ENCODE results near the gene CDKN1A.

CDKN1A gene

GRCh38 chr6:36655085-36655724 is 23.3 kb upstream of the CDKN1A start:
- peaks cover 13% of the 10 kb centered on the region for H3K4me1 ChIP-seq (ENCODE audit: insufficient read depth, low read length, severe bottlenecking)
- H3K36me3 ChIP-seq (ENCODE audit: insufficient read depth, low read length) = no peaks in the 10 kb centered on the region
- H4K20me1 ChIP-seq (ENCODE audit: insufficient read depth, low read length) = no peaks in the 10 kb centered on the region
- no peaks in the 10 kb centered on the region for H3K9me3 ChIP-seq (ENCODE audit: low read length)
- H2AFZ ChIP-seq (ENCODE audit: low read length) = no peak overlapping the region
- H3K9me2 ChIP-seq (ENCODE audit: low read depth, low read length) = no peaks in the 10 kb centered on the region
- TF ChIP-seq EZH2 (IDR thresholded peaks at IDR 0.05; ENCODE audit: borderline replicate concordance, low read length) = no peak
- TF ChIP-seq, protein P1, sequence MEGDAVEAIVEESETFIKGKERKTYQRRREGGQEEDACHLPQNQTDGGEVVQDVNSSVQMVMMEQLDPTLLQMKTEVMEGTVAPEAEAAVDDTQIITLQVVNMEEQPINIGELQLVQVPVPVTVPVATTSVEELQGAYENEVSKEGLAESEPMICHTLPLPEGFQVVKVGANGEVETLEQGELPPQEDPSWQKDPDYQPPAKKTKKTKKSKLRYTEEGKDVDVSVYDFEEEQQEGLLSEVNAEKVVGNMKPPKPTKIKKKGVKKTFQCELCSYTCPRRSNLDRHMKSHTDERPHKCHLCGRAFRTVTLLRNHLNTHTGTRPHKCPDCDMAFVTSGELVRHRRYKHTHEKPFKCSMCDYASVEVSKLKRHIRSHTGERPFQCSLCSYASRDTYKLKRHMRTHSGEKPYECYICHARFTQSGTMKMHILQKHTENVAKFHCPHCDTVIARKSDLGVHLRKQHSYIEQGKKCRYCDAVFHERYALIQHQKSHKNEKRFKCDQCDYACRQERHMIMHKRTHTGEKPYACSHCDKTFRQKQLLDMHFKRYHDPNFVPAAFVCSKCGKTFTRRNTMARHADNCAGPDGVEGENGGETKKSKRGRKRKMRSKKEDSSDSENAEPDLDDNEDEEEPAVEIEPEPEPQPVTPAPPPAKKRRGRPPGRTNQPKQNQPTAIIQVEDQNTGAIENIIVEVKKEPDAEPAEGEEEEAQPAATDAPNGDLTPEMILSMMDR (IDR thresholded peaks at IDR 0.05; ENCODE audit: low read length) = no peak
- H3K79me2 ChIP-seq (ENCODE audit: insufficient read depth, low read length) = no peaks in the 10 kb centered on the region
- no peaks in the 10 kb centered on the region for H3K27me3 ChIP-seq (ENCODE audit: insufficient read depth, low read length)
- no peak overlapping the region for H3K27ac ChIP-seq (ENCODE audit: low read depth, low read length, poor library complexity, severe bottlenecking)
- no peaks in the 10 kb centered on the region for H3F3A ChIP-seq (ENCODE audit: insufficient read depth, low read length)
- no peak overlapping the region for H3K9ac ChIP-seq (ENCODE audit: low read length)
- no peak overlapping the region for H3K4me2 ChIP-seq (ENCODE audit: low read length)
- H3K4me3 ChIP-seq (ENCODE audit: low read depth, low read length, poor library complexity, severe bottlenecking) = no peak overlapping the region

DNA sequence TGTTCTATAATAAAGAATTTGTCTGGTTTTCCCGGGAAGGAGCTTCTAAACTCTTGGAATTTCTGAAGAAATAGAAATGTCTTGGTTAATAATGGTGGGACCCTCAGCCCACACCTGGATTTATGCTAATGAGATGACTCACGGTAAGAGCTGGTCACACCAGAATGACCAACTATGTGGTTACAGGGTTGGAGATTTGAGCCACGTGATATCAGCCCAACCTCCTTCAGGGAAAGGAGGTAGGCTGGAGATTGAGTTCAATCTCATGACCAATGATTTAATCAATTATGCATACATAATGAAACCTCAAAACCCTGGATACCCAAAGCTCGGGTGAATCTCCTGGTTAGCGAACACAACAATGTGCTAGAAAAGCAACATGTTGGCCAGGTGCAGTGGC is 22.1 kb upstream of the CDKN1A start:
- Histone ChIP-seq H2AFZ (ENCODE audit: low read length) (no peak overlapping the region), H3K9ac (ENCODE audit: low read length) (no peak overlapping the region), H3K9me2 (ENCODE audit: low read depth, low read length) (no peaks in the 10 kb centered on the region), H3K4me3 (ENCODE audit: low read depth, low read length, poor library complexity, severe bottlenecking) (no peak overlapping the region), H3K79me2 (ENCODE audit: insufficient read depth, low read length) (no peaks in the 10 kb centered on the region), H3K27me3 (ENCODE audit: insufficient read depth, low read length) (no peaks in the 10 kb centered on the region), H3K36me3 (ENCODE audit: insufficient read depth, low read length) (no peaks in the 10 kb centered on the region), H3K4me1 (ENCODE audit: insufficient read depth, low read length, severe bottlenecking) (peaks cover 19% of the 10 kb centered on the region), H3K4me2 (ENCODE audit: low read length) (no peak overlapping the region), H4K20me1 (ENCODE audit: insufficient read depth, low read length) (no peaks in the 10 kb centered on the region), H3F3A (ENCODE audit: insufficient read depth, low read length) (no peaks in the 10 kb centered on the region), H3K9me3 (ENCODE audit: low read length) (no peaks in the 10 kb centered on the region), H3K27ac (ENCODE audit: low read depth, low read length, poor library complexity, severe bottlenecking) (no peak overlapping the region)
- no peak for TF ChIP-seq EZH2 (IDR thresholded peaks at IDR 0.05; ENCODE audit: borderline replicate concordance, low read length)
- TF ChIP-seq, protein P1 (IDR thresholded peaks at IDR 0.05; ENCODE audit: low read length) = no peak

- H3K4me1 ChIP-seq (ENCODE audit: insufficient read depth, low read length, severe bottlenecking) = peaks cover 28% of the 10 kb centered on the region
- no peaks in the 10 kb centered on the region for H3K9me2 ChIP-seq (ENCODE audit: low read depth, low read length)
- H4K20me1 ChIP-seq (ENCODE audit: insufficient read depth, low read length) = no peaks in the 10 kb centered on the region
- TF ChIP-seq, protein P1 (IDR thresholded peaks at IDR 0.05; ENCODE audit: low read length) = no peak
- no peak for TF ChIP-seq EZH2 (IDR thresholded peaks at IDR 0.05; ENCODE audit: borderline replicate concordance, low read length)
- H3K79me2 ChIP-seq (ENCODE audit: insufficient read depth, low read length) = no peaks in the 10 kb centered on the region
- H3K9ac ChIP-seq (ENCODE audit: low read length) = no peak overlapping the region
- H3K9me3 ChIP-seq (ENCODE audit: low read length) = no peaks in the 10 kb centered on the region
- no peak overlapping the region for H3K4me2 ChIP-seq (ENCODE audit: low read length)
- H3F3A ChIP-seq (ENCODE audit: insufficient read depth, low read length) = no peaks in the 10 kb centered on the region
- no peaks in the 10 kb centered on the region for H3K36me3 ChIP-seq (ENCODE audit: insufficient read depth, low read length)
- no peak overlapping the region for H3K27ac ChIP-seq (ENCODE audit: low read depth, low read length, poor library complexity, severe bottlenecking)
- no peak overlapping the region for H3K4me3 ChIP-seq (ENCODE audit: low read depth, low read length, poor library complexity, severe bottlenecking)
- H3K27me3 ChIP-seq (ENCODE audit: insufficient read depth, low read length) = no peaks in the 10 kb centered on the region
- no peak overlapping the region for H2AFZ ChIP-seq (ENCODE audit: low read length)
Measured at GRCh38 chr6:36657271-36657670, 21.2 kb upstream of the CDKN1A start.
